PC-9 (cell line): ENCODE data around the gene NKAIN2. TPM values are rescaled to one million over a fixed set of nuclear protein-coding genes. Genes with fewer than 3 reads are reported as not detected.

Source experiments
- BruUV-seq: library from RNA; stranded (reverse); fragments of 400-500 nt; replicated peaks from 2 replicates; lab custom pipeline; 2021; lab: Mats Ljungman, UMichigan
- CTCF ChIA-PET: fragments of 300-600 bp; sonication (Branson Sonifier 250); formaldehyde crosslinking; loops from one replicate; lab custom pipeline; 2022; ENCODE audit warnings: antibody characterized with exemption; lab: Charles Lee
- POLR2A ChIA-PET: fragments of 300-600 bp; sonication (Branson Sonifier 250); formaldehyde crosslinking; loops from one replicate; lab custom pipeline; 2022; ENCODE audit warnings: antibody characterized with exemption; ENCODE audit not compliant: unreplicated experiment; lab: Charles Lee
- DNase-seq, 2 experiments: peaks; one replicate each; pipeline versions ENCODE4 v3.0.0 to v3.0.0-alpha.2; 2015 to 2022; ENCODE audit warnings: mixed read lengths in 1 of 2
- H2AFZ ChIP-seq: fragments of 200-600 bp; sonication (generic); 2 replicates; pipeline ENCODE4 v1.8.1; 2017; ENCODE audit warnings: antibody characterized with exemption
- H3F3A ChIP-seq: fragments of 200-600 bp; sonication (generic); 2 replicates; pipeline ENCODE4 v1.8.1; 2017; ENCODE audit warnings: antibody characterized with exemption, mild to moderate bottlenecking, low read depth; ENCODE audit not compliant: insufficient read depth
- H3K27ac ChIP-seq: fragments of 200-600 bp; sonication (generic); 2 replicates; pipeline ENCODE4 v1.6.1; 2016; ENCODE audit warnings: mixed run types
- H3K27me3 ChIP-seq: fragments of 200-600 bp; sonication (generic); 2 replicates; pipeline ENCODE4 v1.6.1; 2016; ENCODE audit warnings: low read depth, mixed run types; ENCODE audit not compliant: insufficient read depth
- H3K36me3 ChIP-seq: fragments of 200-600 bp; sonication (generic); 2 replicates; pipeline ENCODE4 v1.6.1; 2016; ENCODE audit warnings: low read depth, mixed run types
- H3K4me1 ChIP-seq: fragments of 200-600 bp; sonication (generic); replicated peaks from 2 replicates; pipeline ENCODE4 v1.6.1; 2016; ENCODE audit warnings: mixed run types; ENCODE audit not compliant: insufficient read depth
- H3K4me2 ChIP-seq: fragments of 200-600 bp; sonication (generic); 2 replicates; pipeline ENCODE4 v1.6.1; 2017; ENCODE audit warnings: mixed run types
- H3K4me3 ChIP-seq: fragments of 200-600 bp; sonication (generic); 2 replicates; pipeline ENCODE4 v1.6.1; 2016; ENCODE audit warnings: mixed run types
- H3K79me2 ChIP-seq: fragments of 200-600 bp; sonication (generic); 2 replicates; pipeline ENCODE4 v1.6.1; 2017; ENCODE audit warnings: low read depth, mixed run types
- H3K9me2 ChIP-seq: fragments of 200-600 bp; sonication (generic); 2 replicates; pipeline ENCODE4 v1.8.1; 2017; ENCODE audit warnings: mild to moderate bottlenecking; ENCODE audit not compliant: insufficient read depth
- H3K9me3 ChIP-seq: fragments of 200-600 bp; sonication (generic); 2 replicates; pipeline ENCODE4 v1.8.1; 2016; ENCODE audit warnings: low read depth; ENCODE audit not compliant: insufficient read depth
- H4K20me1 ChIP-seq: fragments of 200-600 bp; sonication (generic); 2 replicates; pipeline ENCODE4 v1.8.1; 2017; ENCODE audit not compliant: insufficient read depth
- CTCF ChIP-seq: fragments of 200-600 bp; sonication (generic); conservative IDR thresholded peaks from 2 replicates; pipeline ENCODE4 v1.6.1; 2017; ENCODE audit warnings: mixed run types, antibody characterized with exemption, mild to moderate bottlenecking, moderate library complexity
- EZH2 ChIP-seq: fragments of 200-600 bp; sonication (generic); IDR thresholded peaks from 2 replicates; pipeline ENCODE4 v1.8.0; 2017; ENCODE audit warnings: antibody characterized with exemption, low read depth
- intact Hi-C: fragments of 100-400 bp; cut with micrococcal nuclease; formaldehyde crosslinking; loops from one replicate; pipeline ENCODE4 v1.10.0; 2022; ENCODE audit not compliant: unreplicated experiment
- total RNA-seq: library from RNA; stranded (reverse); gene quantifications from 2 replicates; pipeline ENCODE4 v1.2.3, GENCODE V29; 2021

Gene NKAIN2
- total RNA-seq, 1 experiment from 2014 or later: not detected

- Histone ChIP-seq H4K20me1 (no peaks in the 10 kb centered on the region), H3F3A (no peaks in the 10 kb centered on the region), H3K27ac (no peak overlapping the region), H3K79me2 (no peaks in the 10 kb centered on the region), H3K9me2 (no peaks in the 10 kb centered on the region), H3K4me2 (no peak overlapping the region), H3K4me3 (no peak overlapping the region), H3K27me3 (no peaks in the 10 kb centered on the region), H2AFZ (no peak overlapping the region), H3K9me3 (no peaks in the 10 kb centered on the region), H3K36me3 (no peaks in the 10 kb centered on the region), H3K4me1 (0 out of 2 replicates have a peak, but pooled peaks cover 9% of the 10 kb centered on the region)
- intact Hi-C loops: no loop called here
- BruUV-seq: no TSS peak
- TF ChIP-seq EZH2 (no peak), CTCF (no peak)
- POLR2A ChIA-PET: no interaction called here
- CTCF ChIA-PET: no interaction called here
- no peak for DNase-seq
Measured at GRCh38 chr6:124007266-124007665, 203.6 kb downstream of the NKAIN2 start.

GRCh38 chr6:124008000-124008987, 204.6 kb downstream of the NKAIN2 start:
- Histone ChIP-seq H4K20me1 (no peaks in the 10 kb centered on the region), H3K27ac (no peak overlapping the region), H3F3A (no peaks in the 10 kb centered on the region), H3K4me3 (no peak overlapping the region), H3K4me1 (0 out of 2 replicates have a peak, but pooled peaks cover 9% of the 10 kb centered on the region), H3K36me3 (no peaks in the 10 kb centered on the region), H3K9me3 (no peaks in the 10 kb centered on the region), H3K9me2 (no peaks in the 10 kb centered on the region), H3K4me2 (peak overlapping the region; percentile 18; the same call in 1 of the 2 replicates), H3K79me2 (no peaks in the 10 kb centered on the region), H3K27me3 (no peaks in the 10 kb centered on the region), H2AFZ (peak overlapping the region; percentile 56)
- no TSS peak for BruUV-seq
- peak in 1 of 2 experiments; percentile 52 for DNase-seq
- ChIA-PET CTCF (no interaction called here), POLR2A (no interaction called here)
- intact Hi-C loops: no loop called here
- TF ChIP-seq EZH2 (no peak), CTCF (no peak)

GRCh38 chr6:124008988-124009765, 205.5 kb downstream of the NKAIN2 start:
- Histone ChIP-seq H3K4me2 (no peak overlapping the region), H3K9me3 (no peaks in the 10 kb centered on the region), H3K4me3 (no peak overlapping the region), H3K79me2 (no peaks in the 10 kb centered on the region), H3F3A (no peaks in the 10 kb centered on the region), H3K27me3 (no peaks in the 10 kb centered on the region), H3K9me2 (no peaks in the 10 kb centered on the region), H4K20me1 (no peaks in the 10 kb centered on the region), H3K27ac (no peak overlapping the region), H3K4me1 (0 out of 2 replicates have a peak, but pooled peaks cover 9% of the 10 kb centered on the region), H2AFZ (no peak overlapping the region; the same call in none of the 2 replicates), H3K36me3 (no peaks in the 10 kb centered on the region)
- intact Hi-C loops: no loop called here
- DNase-seq: no peak
- POLR2A ChIA-PET: no interaction called here
- no peak for TF ChIP-seq EZH2
- TF ChIP-seq CTCF: no peak
- CTCF ChIA-PET: no interaction called here
- no TSS peak for BruUV-seq
